ENCODE measurements around the gene P4HA2. TPM values are rescaled to one million over a fixed set of nuclear protein-coding genes. Genes with fewer than 3 reads are reported as not detected.

Gene P4HA2
- total and polyA plus RNA-seq, 2 of the 8 experiments (the other 6 are each of a cell fraction or from before 2014, with no cell fraction given) = 7.4 to 9.3 TPM

DNA sequence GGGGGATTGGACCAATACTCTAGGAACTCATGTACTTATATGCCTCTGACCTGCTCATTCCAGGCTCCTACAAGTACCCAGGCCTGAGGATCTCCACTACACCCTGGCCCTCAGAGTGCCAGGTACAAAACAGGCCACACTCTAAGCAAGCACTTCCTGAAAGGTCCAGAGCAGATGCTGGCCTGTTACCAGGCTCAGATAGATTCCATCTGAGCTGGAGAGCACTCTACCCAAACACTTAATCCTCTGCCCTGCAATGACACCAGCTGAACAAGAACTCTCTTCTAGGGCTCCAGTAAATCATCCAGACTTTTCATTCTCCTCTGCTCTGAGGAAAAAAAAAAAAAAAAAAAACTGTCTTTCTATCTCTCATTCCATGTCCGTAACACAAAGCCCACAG is 2.9 kb downstream of the P4HA2 start (continued):
- TF ChIP-seq CHD7 (IDR thresholded peaks at IDR 0.05; ENCODE audit: insufficient replicate concordance, low read length) = no peak
- TF ChIP-seq HDAC6 (IDR thresholded peaks at IDR 0.05; ENCODE audit: low read depth, low read length) = no peak
- no peak for TF ChIP-seq E2F6 (IDR thresholded peaks at IDR 0.05)
- no peak for TF ChIP-seq SIX5 (IDR thresholded peaks at IDR 0.05; ENCODE audit: low read depth, low read length)
- no peak for TF ChIP-seq NANOG (IDR thresholded peaks at IDR 0.05; ENCODE audit: insufficient read depth, low read depth, low read length, poor library complexity, severe bottlenecking)
- no peak for TF ChIP-seq GABPA (IDR thresholded peaks at IDR 0.05; ENCODE audit: borderline replicate concordance, insufficient read depth, low read length)
- TF ChIP-seq ZNF274 (IDR thresholded peaks at IDR 0.05; ENCODE audit: borderline replicate concordance, extremely low read depth, low read length) = no peak
- TF ChIP-seq BACH1 (IDR thresholded peaks at IDR 0.05; ENCODE audit: low read length) = no peak
- no peak for TF ChIP-seq POLR2A (IDR thresholded peaks at IDR 0.05; ENCODE audit: control extremely low read depth in 1 of 2, low read depth in 2 of 2, low read length in 2 of 2)

Measured in H1 (cell line).